Stimulated activated CD4-positive, alpha-beta T cell treated with anti-CD3 and anti-CD28 coated beads, Interleukin-4, amount 100 ng/mL, for 1 hour (primary cell): Measurements from ENCODE around the gene HHATL.

Source experiments
- DNase-seq: peaks from one replicate; pipeline ENCODE4 v3.0.0-alpha.2; 2020

The HHATL gene

GRCh38 chr3:42696356-42697288, 6.0 kb downstream of the HHATL start:
- DNase-seq, result no peak

- no peak for DNase-seq
Measured at GRCh38 chr3:42694366-42694765, 8.2 kb downstream of the HHATL start.

GRCh38 chr3:42693530-42693930, 9.1 kb downstream of the HHATL start:
- DNase-seq, result no peak

- no peak for DNase-seq
Measured at GRCh38 chr3:42692667-42693529, 9.7 kb downstream of the HHATL start.

- DNase-seq, result no peak
Measured at GRCh38 chr3:42691816-42692666, 10.6 kb downstream of the HHATL start.

- no peak for DNase-seq
Measured at GRCh38 chr3:42690766-42691680, 11.6 kb downstream of the HHATL start.

- no peak for DNase-seq
Measured at GRCh38 chr3:42690191-42690590, 12.4 kb downstream of the HHATL start.

GRCh38 chr3:42689421-42690014, 13.1 kb downstream of the HHATL start:
- DNase-seq, result no peak

GRCh38 chr3:42688487-42689420, 13.8 kb downstream of the HHATL start:
- no peak for DNase-seq

- DNase-seq, result no peak
Measured at GRCh38 chr3:42688016-42688415, 14.6 kb downstream of the HHATL start.

- DNase-seq, result no peak
Measured at GRCh38 chr3:42686832-42687650, 15.6 kb downstream of the HHATL start.

GRCh38 chr3:42685891-42686820, 16.4 kb downstream of the HHATL start:
- DNase-seq, result no peak

- DNase-seq, result no peak
Measured at GRCh38 chr3:42685363-42685881, 17.2 kb downstream of the HHATL start, which contains the start of gene KLHL40. Gene KLHL40 (plus strand): TSS chr3:42685537. CDS start chr3:42685619, 82 bp downstream.

- DNase-seq, result no peak
Measured at GRCh38 chr3:42684632-42685362, 17.8 kb downstream of the HHATL start.

GRCh38 chr3:42683875-42684598, 18.6 kb downstream of the HHATL start:
- DNase-seq, result peak; percentile 47
